ENCODE measurements around the gene CARD10. TPM values are rescaled to one million over a fixed set of nuclear protein-coding genes. Genes with fewer than 3 reads are reported as not detected.
"Not testable (repeated sequence)": the region's sequence is repeated elsewhere in the genome, so short reads cannot be mapped to it uniquely, and the experiment has no call there.

The CARD10 gene
- total RNA-seq, 1 donor from 2014 or later, result 1.5 TPM

DNA sequence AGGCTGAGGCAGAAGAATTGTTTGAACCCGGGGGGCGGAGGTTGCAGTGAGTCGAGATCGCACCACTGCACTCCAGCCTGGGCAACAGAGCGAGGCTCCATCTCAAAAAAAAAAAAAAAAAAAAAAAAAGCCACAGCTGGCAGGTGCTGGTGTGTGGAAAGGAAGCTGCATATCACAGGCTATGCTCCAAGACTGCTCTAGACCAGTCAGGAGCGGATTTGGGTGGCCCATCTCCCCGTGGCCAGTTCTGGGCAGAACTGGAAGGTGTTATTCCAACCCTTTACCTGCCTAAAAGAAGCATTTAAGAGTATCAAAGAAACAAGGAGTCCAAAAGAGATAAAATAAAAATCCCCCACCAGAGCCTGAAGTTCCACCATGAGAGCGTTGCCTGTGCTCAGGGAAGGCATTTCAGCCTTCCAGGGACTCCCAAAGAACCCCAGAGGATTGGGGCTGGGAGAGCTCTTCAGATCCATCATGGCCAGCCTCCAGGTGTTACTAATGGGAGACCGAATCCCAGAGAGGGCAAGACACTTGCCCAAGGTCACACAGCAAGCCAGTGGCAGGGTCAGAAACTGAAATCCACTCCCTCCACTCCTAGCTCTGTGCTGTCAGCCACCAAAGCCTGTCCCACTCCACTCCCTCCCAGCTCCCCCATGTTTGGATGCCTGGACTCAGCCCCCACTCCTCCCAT is 47.3 kb downstream of the CARD10 start:
- Histone ChIP-seq H4K20me1 (ENCODE audit: low read depth) (no peaks in the 10 kb centered on the region), H3K4me2 (no peak overlapping the region), H3K27ac (no peak overlapping the region), H3K9ac (no peak overlapping the region), H3K4me3 (no peak overlapping the region), H3K4me1 (peaks cover 10% of the 10 kb centered on the region), H3K79me2 (ENCODE audit: low read depth) (no peaks in the 10 kb centered on the region), H3K27me3 (no peaks in the 10 kb centered on the region), H2AFZ (replicated peaks) (no peak overlapping the region), H3K36me3 (no peaks in the 10 kb centered on the region), H3K9me3 (ENCODE audit: low read depth) (no peaks in the 10 kb centered on the region), H3F3A (ENCODE audit: low read depth) (no peaks in the 10 kb centered on the region)
- peaks cover 17% of the 10 kb centered on the region for H3K27me3 Mint-ChIP-seq (ENCODE audit: insufficient read depth, low read depth)
- H3K27ac Mint-ChIP-seq, result no peak overlapping the region
- no peaks in the 10 kb centered on the region for H3K9me3 Mint-ChIP-seq
- TF ChIP-seq, protein P1, sequence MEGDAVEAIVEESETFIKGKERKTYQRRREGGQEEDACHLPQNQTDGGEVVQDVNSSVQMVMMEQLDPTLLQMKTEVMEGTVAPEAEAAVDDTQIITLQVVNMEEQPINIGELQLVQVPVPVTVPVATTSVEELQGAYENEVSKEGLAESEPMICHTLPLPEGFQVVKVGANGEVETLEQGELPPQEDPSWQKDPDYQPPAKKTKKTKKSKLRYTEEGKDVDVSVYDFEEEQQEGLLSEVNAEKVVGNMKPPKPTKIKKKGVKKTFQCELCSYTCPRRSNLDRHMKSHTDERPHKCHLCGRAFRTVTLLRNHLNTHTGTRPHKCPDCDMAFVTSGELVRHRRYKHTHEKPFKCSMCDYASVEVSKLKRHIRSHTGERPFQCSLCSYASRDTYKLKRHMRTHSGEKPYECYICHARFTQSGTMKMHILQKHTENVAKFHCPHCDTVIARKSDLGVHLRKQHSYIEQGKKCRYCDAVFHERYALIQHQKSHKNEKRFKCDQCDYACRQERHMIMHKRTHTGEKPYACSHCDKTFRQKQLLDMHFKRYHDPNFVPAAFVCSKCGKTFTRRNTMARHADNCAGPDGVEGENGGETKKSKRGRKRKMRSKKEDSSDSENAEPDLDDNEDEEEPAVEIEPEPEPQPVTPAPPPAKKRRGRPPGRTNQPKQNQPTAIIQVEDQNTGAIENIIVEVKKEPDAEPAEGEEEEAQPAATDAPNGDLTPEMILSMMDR (IDR thresholded peaks at IDR 0.05), result no peak
- TF ChIP-seq EZH2phosphoT487 (IDR thresholded peaks at IDR 0.05) (no peak), EZH2 (IDR thresholded peaks at IDR 0.05) (no peak)
- H3K4me3 Mint-ChIP-seq, result no peak overlapping the region
- H3K4me1 Mint-ChIP-seq, result peaks cover 3% of the 10 kb centered on the region
- no peaks in the 10 kb centered on the region for H3K36me3 Mint-ChIP-seq
- DNase-seq (ENCODE audit: low spot score), result no peak

DNA sequence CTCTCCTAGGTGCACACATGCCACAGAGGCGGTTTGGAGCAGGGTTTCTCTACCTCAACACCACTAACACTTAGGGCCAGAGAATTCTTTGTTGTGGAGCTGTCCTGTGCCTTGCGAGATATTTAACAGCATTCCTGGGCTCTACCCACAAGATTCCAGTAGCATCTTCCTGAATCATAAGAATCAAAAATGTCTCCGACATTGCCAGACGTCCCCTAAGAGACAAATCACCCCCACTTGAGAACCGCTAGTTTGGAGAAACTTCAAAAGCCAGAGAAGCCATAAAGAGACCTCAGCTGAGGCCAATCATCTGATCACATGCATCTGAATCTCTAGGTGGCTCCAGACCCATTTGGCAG is 49.1 kb downstream of the CARD10 start:
- H3K79me2 ChIP-seq (ENCODE audit: low read depth), result no peaks in the 10 kb centered on the region

DNA sequence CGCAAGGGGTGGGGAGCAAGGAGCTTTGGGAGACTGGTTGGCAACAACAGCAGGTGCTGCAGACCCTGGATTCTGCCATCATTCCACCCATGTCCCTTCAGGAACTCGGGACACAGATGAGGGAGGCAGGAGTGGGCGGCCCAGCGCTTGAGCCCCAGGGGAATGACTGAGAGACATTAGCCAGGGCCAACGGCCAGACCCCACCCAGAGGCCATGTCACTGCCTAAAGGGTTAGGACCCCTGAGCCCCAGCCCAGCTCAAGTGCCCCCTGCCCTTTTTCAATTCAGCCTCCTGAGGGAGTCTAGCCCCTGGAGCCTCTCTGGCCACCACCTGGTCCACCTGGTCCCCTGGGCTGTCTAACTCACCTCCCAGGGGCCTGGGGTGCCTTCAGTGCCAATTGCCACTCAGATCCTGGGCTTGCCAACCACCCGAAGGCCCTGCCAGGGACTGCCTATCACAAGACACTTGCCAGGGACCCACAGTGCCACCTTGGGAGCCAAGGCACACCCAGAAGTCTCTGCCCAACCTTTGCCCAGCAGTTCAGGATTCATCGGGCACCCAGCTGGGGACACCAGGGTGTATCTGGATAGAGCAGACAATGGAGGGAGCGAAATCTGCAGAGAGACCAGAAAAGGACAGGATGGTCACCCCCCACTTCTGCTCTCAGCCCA is 49.7 kb downstream of the CARD10 start:
- Mint-ChIP-seq H3K4me1 (peaks cover 3% of the 10 kb centered on the region), H3K36me3 (no peaks in the 10 kb centered on the region), H3K9me3 (peaks cover 2% of the 10 kb centered on the region), H3K4me3 (no peak overlapping the region), H3K27ac (no peak overlapping the region), H3K27me3 (ENCODE audit: insufficient read depth, low read depth) (peaks cover 24% of the 10 kb centered on the region)
- Histone ChIP-seq H3K9ac (no peak overlapping the region), H3K9me3 (ENCODE audit: low read depth) (no peaks in the 10 kb centered on the region), H3K27me3 (no peaks in the 10 kb centered on the region), H3F3A (ENCODE audit: low read depth) (no peaks in the 10 kb centered on the region), H4K20me1 (ENCODE audit: low read depth) (no peaks in the 10 kb centered on the region), H3K4me1 (peaks cover 10% of the 10 kb centered on the region), H3K4me2 (no peak overlapping the region), H2AFZ (replicated peaks) (no peak overlapping the region), H3K79me2 (ENCODE audit: low read depth) (no peaks in the 10 kb centered on the region), H3K27ac (no peak overlapping the region), H3K36me3 (no peaks in the 10 kb centered on the region), H3K4me3 (no peak overlapping the region)
- TF ChIP-seq, protein P1 (IDR thresholded peaks at IDR 0.05), result no peak
- no peak for TF ChIP-seq EZH2 (IDR thresholded peaks at IDR 0.05)
- no peak for TF ChIP-seq EZH2phosphoT487 (IDR thresholded peaks at IDR 0.05)
- no peak for DNase-seq (ENCODE audit: low spot score)

More for the DNA sequence above, 49.1 kb downstream of the CARD10 start:
- H3K9me3 Mint-ChIP-seq, result peaks cover 2% of the 10 kb centered on the region
- no peaks in the 10 kb centered on the region for H3K36me3 Mint-ChIP-seq
- H3K27ac Mint-ChIP-seq, result no peak overlapping the region
- Histone ChIP-seq H3K9me3 (ENCODE audit: low read depth) (no peaks in the 10 kb centered on the region), H3K27me3 (no peaks in the 10 kb centered on the region), H3K36me3 (no peaks in the 10 kb centered on the region), H3K4me1 (peaks cover 10% of the 10 kb centered on the region), H3K27ac (no peak overlapping the region), H3K4me2 (no peak overlapping the region), H3K4me3 (no peak overlapping the region), H4K20me1 (ENCODE audit: low read depth) (no peaks in the 10 kb centered on the region), H3K9ac (no peak overlapping the region), H2AFZ (replicated peaks) (no peak overlapping the region), H3F3A (ENCODE audit: low read depth) (no peaks in the 10 kb centered on the region)
- DNase-seq (ENCODE audit: low spot score), result no peak
- H3K4me3 Mint-ChIP-seq, result no peak overlapping the region
- peaks cover 23% of the 10 kb centered on the region for H3K27me3 Mint-ChIP-seq (ENCODE audit: insufficient read depth, low read depth)
- TF ChIP-seq EZH2 (IDR thresholded peaks at IDR 0.05) (no peak), EZH2phosphoT487 (IDR thresholded peaks at IDR 0.05) (no peak)
- TF ChIP-seq, protein P1 (IDR thresholded peaks at IDR 0.05), result no peak
- peaks cover 3% of the 10 kb centered on the region for H3K4me1 Mint-ChIP-seq

DNA sequence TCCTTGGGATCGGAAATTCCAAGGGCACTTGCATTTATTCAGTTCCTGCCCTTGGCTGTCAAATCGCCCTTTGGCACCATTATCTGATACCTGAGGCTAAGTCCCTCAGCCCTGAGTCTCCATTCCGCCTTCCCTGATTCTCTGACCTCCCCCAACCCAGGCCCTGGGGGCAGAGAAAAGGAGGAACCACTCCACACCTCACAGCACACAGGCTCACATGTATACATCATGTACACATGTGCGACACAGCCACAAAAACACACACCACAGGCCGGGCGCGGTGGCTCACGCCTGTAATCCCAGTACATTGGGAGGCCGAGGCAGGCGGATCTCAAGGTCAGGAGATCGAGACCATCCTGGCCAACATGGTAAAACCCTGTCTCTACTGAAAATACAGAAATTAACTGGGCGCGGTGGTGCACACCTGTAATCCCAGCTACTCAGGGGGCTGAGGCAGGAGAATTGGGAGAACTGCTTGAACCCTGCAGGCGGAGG is 51.0 kb downstream of the CARD10 start:
- H3K4me3 Mint-ChIP-seq; H3K4me3 ChIP-seq; H3K36me3 Mint-ChIP-seq; H3K27me3 ChIP-seq; H3K79me2 ChIP-seq (ENCODE audit: low read depth); H3F3A ChIP-seq (ENCODE audit: low read depth); DNase-seq (ENCODE audit: low spot score); H3K27ac Mint-ChIP-seq; H3K4me2 ChIP-seq; H3K27ac ChIP-seq; H3K9ac ChIP-seq; H3K4me1 Mint-ChIP-seq; H3K36me3 ChIP-seq; H3K9me3 Mint-ChIP-seq; H3K9me3 ChIP-seq (ENCODE audit: low read depth); H2AFZ ChIP-seq (replicated peaks); H4K20me1 ChIP-seq (ENCODE audit: low read depth): not testable (repeated sequence)
- H3K4me1 ChIP-seq, result peaks cover 10% of the 10 kb centered on the region
- H3K27me3 Mint-ChIP-seq (ENCODE audit: insufficient read depth, low read depth), result peaks cover 25% of the 10 kb centered on the region

All from neural progenitor cell (in vitro differentiated cells).